HEK293 (cell line): ENCODE measurements around the gene RASGRP1.

Experiments used
- CTCF ChIA-PET: fragments of 350-600 bp; formaldehyde crosslinking; extraction: SDS; loops from one replicate; lab custom pipeline; 2021; ENCODE audit warnings: antibody characterized with exemption; lab: Yijun Ruan, JAX
- POLR2A ChIA-PET: fragments of 300-600 bp; formaldehyde crosslinking; extraction: SDS; loops from one replicate; lab custom pipeline; 2020; ENCODE audit warnings: antibody characterized with exemption, inconsistent platforms; lab: Yijun Ruan, JAX
- H3K27ac ChIP-seq: fragments of 200-500 bp; sonication (Bioruptor generic); 2 replicates; pipeline ENCODE4 v1.5.1; 2014; ENCODE audit warnings: low read depth, low read length, control low read depth, inconsistent platforms; ENCODE audit errors: extremely low read depth
- H3K36me3 ChIP-seq, 2 experiments: fragments of 200-500 bp in 1 of 2; sonication (Bioruptor generic) in 1 of 2; 1 replicate in 1 of 2; 2 replicates in 1 of 2; pipeline ENCODE4 v1.5.1; 2014 to 2017; ENCODE audit warnings: inconsistent platforms in 2 of 2, low read length in 2 of 2; ENCODE audit not compliant: control insufficient read depth in 2 of 2, insufficient read depth in 1 of 2
- H3K4me1 ChIP-seq: fragments of 200-500 bp; sonication (Bioruptor generic); 2 replicates; pipeline ENCODE4 v1.5.1; 2014; ENCODE audit warnings: mild to moderate bottlenecking, low read length, inconsistent platforms; ENCODE audit not compliant: control insufficient read depth, insufficient read depth
- H3K4me3 ChIP-seq: 2 replicates; pipeline ENCODE4 v1.5.1; 2011; ENCODE audit warnings: low read depth, mild to moderate bottlenecking, control low read depth, low read length, moderate library complexity
- H3K9me3 ChIP-seq: fragments of 200-500 bp; sonication (Bioruptor generic); 2 replicates; pipeline ENCODE4 v1.5.1; 2014; ENCODE audit warnings: low read depth, low read length, inconsistent platforms; ENCODE audit not compliant: control insufficient read depth, insufficient read depth
- BCL11B ChIP-seq: fragments of 450-650 bp; formaldehyde crosslinking; IDR thresholded peaks from 2 replicates; pipeline ENCODE4 v1.5.1; 2016; ENCODE audit warnings: low read depth, missing biosample characterization, missing genetic modification characterization
- HOXC10 ChIP-seq: sonication (generic); formaldehyde crosslinking; IDR thresholded peaks from 2 replicates; pipeline ENCODE4 v1.8.1; 2023; ENCODE audit warnings: mild to moderate bottlenecking, missing genetic modification reagents
- PRDM10 ChIP-seq: fragments of 450-650 bp; formaldehyde crosslinking; IDR thresholded peaks from 2 replicates; pipeline ENCODE4 v1.5.1; 2016; ENCODE audit warnings: missing biosample characterization, missing genetic modification characterization
- SALL2 ChIP-seq: fragments of 450-650 bp; formaldehyde crosslinking; IDR thresholded peaks from 2 replicates; pipeline ENCODE4 v1.5.0; 2017; ENCODE audit warnings: missing biosample characterization, mild to moderate bottlenecking, missing genetic modification characterization, borderline replicate concordance
- ZBTB1 ChIP-seq: fragments of 450-650 bp; formaldehyde crosslinking; IDR thresholded peaks from 2 replicates; pipeline ENCODE4 v1.5.1; 2016; ENCODE audit warnings: missing biosample characterization, missing genetic modification characterization
- ZFHX2 ChIP-seq: fragments of 450-650 bp; formaldehyde crosslinking; conservative IDR thresholded peaks from 2 replicates; pipeline ENCODE4 v1.5.1; 2016; ENCODE audit warnings: missing biosample characterization, missing genetic modification characterization
- ZIC2 ChIP-seq: fragments of 450-650 bp; formaldehyde crosslinking; IDR thresholded peaks from 2 replicates; pipeline ENCODE4 v1.5.1; 2016; ENCODE audit warnings: missing biosample characterization, missing genetic modification characterization
- ZNF248 ChIP-seq: fragments of 450-650 bp; formaldehyde crosslinking; IDR thresholded peaks from 2 replicates; pipeline ENCODE4 v1.5.1; 2017; ENCODE audit warnings: missing biosample characterization, missing genetic modification characterization
- ZNF26 ChIP-seq: fragments of 450-650 bp; formaldehyde crosslinking; IDR thresholded peaks from 2 replicates; pipeline ENCODE4 v1.5.1; 2016; ENCODE audit warnings: missing biosample characterization, missing genetic modification characterization
- ZNF280C ChIP-seq: fragments of 450-650 bp; formaldehyde crosslinking; IDR thresholded peaks from 2 replicates; pipeline ENCODE4 v1.5.1; 2016; ENCODE audit warnings: missing biosample characterization, missing genetic modification characterization
- ZNF37A ChIP-seq: fragments of 450-650 bp; IDR thresholded peaks from 2 replicates; pipeline ENCODE4 v1.5.1; 2018; ENCODE audit warnings: missing biosample characterization, missing genetic modification characterization
- ZNF398 ChIP-seq: fragments of 450-650 bp; formaldehyde crosslinking; IDR thresholded peaks from 2 replicates; pipeline ENCODE4 v1.5.1; 2017; ENCODE audit warnings: missing biosample characterization, missing genetic modification characterization
- ZNF510 ChIP-seq: fragments of 450-650 bp; formaldehyde crosslinking; IDR thresholded peaks from 2 replicates; pipeline ENCODE4 v1.5.1; 2018; ENCODE audit warnings: mild to moderate bottlenecking, missing genetic modification characterization, missing biosample characterization; ENCODE audit not compliant: insufficient replicate concordance
- ZNF561 ChIP-seq: fragments of 450-650 bp; IDR thresholded peaks from 2 replicates; pipeline ENCODE4 v1.5.1; 2018; ENCODE audit warnings: missing biosample characterization, missing genetic modification characterization, borderline replicate concordance
- ZNF623 ChIP-seq: fragments of 450-650 bp; formaldehyde crosslinking; IDR thresholded peaks from 2 replicates; pipeline ENCODE4 v1.5.1; 2016; ENCODE audit warnings: missing biosample characterization, missing genetic modification characterization
- ZNF664 ChIP-seq: fragments of 450-650 bp; formaldehyde crosslinking; IDR thresholded peaks from 2 replicates; pipeline ENCODE4 v1.5.1; 2016; ENCODE audit warnings: missing biosample characterization, missing genetic modification characterization

RASGRP1 gene

GRCh38 chr15:38459480-38459879 is 105.1 kb downstream of the RASGRP1 start (continued):
- TF ChIP-seq ZNF280C (tag by site-specific recombination) (no peak), ZNF561 (tag by site-specific recombination) (no peak), ZNF248 (tag by site-specific recombination) (no peak), ZNF510 (no peak), BCL11B (tag by site-specific recombination) (no peak)

GRCh38 chr15:38458646-38459045 is 106.0 kb downstream of the RASGRP1 start:
- no peak overlapping the region for H3K27ac ChIP-seq
- ChIA-PET POLR2A (no interaction called here), CTCF (interaction anchor here (0.6 kb wide), 1 partner anchor 282 kb away, joined by 5 read pairs; no protein-coding TSS in a partner anchor)
- no peaks in the 10 kb centered on the region for H3K9me3 ChIP-seq
- H3K4me3 ChIP-seq, result no peak overlapping the region
- TF ChIP-seq PRDM10 (tag by site-specific recombination) (no peak), ZIC2 (no peak), ZNF398 (tag by site-specific recombination) (no peak), ZNF37A (no peak), ZNF561 (tag by site-specific recombination) (no peak), ZBTB1 (tag by site-specific recombination) (no peak), ZNF280C (tag by site-specific recombination) (no peak), ZFHX2 (tag by site-specific recombination) (no peak), SALL2 (tag by site-specific recombination) (no peak), ZNF664 (tag by site-specific recombination) (no peak), HOXC10 (CRISPR knock-in tag) (no peak), ZNF623 (tag by site-specific recombination) (no peak), ZNF26 (tag by site-specific recombination) (no peak)
- H3K36me3 ChIP-seq, result peaks cover 0 to 9% of the 10 kb centered on the region in 2 experiments; a peak in 1 of 3 replicates
- peaks cover 4% of the 10 kb centered on the region; the same call in 1 of the 2 replicates for H3K4me1 ChIP-seq
